HEK293 (cell line): ENCODE measurements around the gene ZNF674.
"Not testable (repeated sequence)": the region's sequence is repeated elsewhere in the genome, so short reads cannot be mapped to it uniquely, and the experiment has no call there.

Experiments used
- CTCF ChIA-PET: fragments of 350-600 bp; formaldehyde crosslinking; extraction: SDS; loops from one replicate; lab custom pipeline; 2021; ENCODE audit warnings: antibody characterized with exemption; lab: Yijun Ruan, JAX
- POLR2A ChIA-PET: fragments of 300-600 bp; formaldehyde crosslinking; extraction: SDS; loops from one replicate; lab custom pipeline; 2020; ENCODE audit warnings: antibody characterized with exemption, inconsistent platforms; lab: Yijun Ruan, JAX
- H3K27ac ChIP-seq: fragments of 200-500 bp; sonication (Bioruptor generic); 2 replicates; pipeline ENCODE4 v1.5.1; 2014; ENCODE audit warnings: low read depth, low read length, control low read depth, inconsistent platforms; ENCODE audit errors: extremely low read depth
- H3K36me3 ChIP-seq, 2 experiments: fragments of 200-500 bp in 1 of 2; sonication (Bioruptor generic) in 1 of 2; 1 replicate in 1 of 2; 2 replicates in 1 of 2; pipeline ENCODE4 v1.5.1; 2014 to 2017; ENCODE audit warnings: inconsistent platforms in 2 of 2, low read length in 2 of 2; ENCODE audit not compliant: control insufficient read depth in 2 of 2, insufficient read depth in 1 of 2
- H3K4me1 ChIP-seq: fragments of 200-500 bp; sonication (Bioruptor generic); 2 replicates; pipeline ENCODE4 v1.5.1; 2014; ENCODE audit warnings: mild to moderate bottlenecking, low read length, inconsistent platforms; ENCODE audit not compliant: control insufficient read depth, insufficient read depth
- H3K4me3 ChIP-seq: 2 replicates; pipeline ENCODE4 v1.5.1; 2011; ENCODE audit warnings: low read depth, mild to moderate bottlenecking, control low read depth, low read length, moderate library complexity
- H3K9me3 ChIP-seq: fragments of 200-500 bp; sonication (Bioruptor generic); 2 replicates; pipeline ENCODE4 v1.5.1; 2014; ENCODE audit warnings: low read depth, low read length, inconsistent platforms; ENCODE audit not compliant: control insufficient read depth, insufficient read depth
- RBAK ChIP-seq: fragments of 450-650 bp; formaldehyde crosslinking; IDR thresholded peaks from 2 replicates; pipeline ENCODE4 v1.5.1; 2016; ENCODE audit warnings: missing biosample characterization, missing genetic modification characterization
- WT1 ChIP-seq: fragments of 450-650 bp; formaldehyde crosslinking; IDR thresholded peaks from 2 replicates; pipeline ENCODE4 v1.5.1; 2016; ENCODE audit warnings: missing biosample characterization, missing genetic modification characterization
- ZNF112 ChIP-seq: fragments of 450-650 bp; formaldehyde crosslinking; IDR thresholded peaks from 2 replicates; pipeline ENCODE4 v1.5.0; 2017; ENCODE audit warnings: missing biosample characterization, missing genetic modification characterization
- ZNF140 ChIP-seq: fragments of 450-650 bp; formaldehyde crosslinking; IDR thresholded peaks from 2 replicates; pipeline ENCODE4 v1.5.1; 2016; ENCODE audit warnings: missing biosample characterization, missing genetic modification characterization
- ZNF174 ChIP-seq: fragments of 450-650 bp; formaldehyde crosslinking; IDR thresholded peaks from 2 replicates; pipeline ENCODE4 v1.5.0; 2017; ENCODE audit warnings: missing biosample characterization, mild to moderate bottlenecking, missing genetic modification characterization
- ZNF423 ChIP-seq: fragments of 450-650 bp; formaldehyde crosslinking; IDR thresholded peaks from 2 replicates; pipeline ENCODE4 v1.5.1; 2016; ENCODE audit warnings: missing biosample characterization, missing genetic modification characterization
- ZNF549 ChIP-seq: fragments of 450-650 bp; IDR thresholded peaks from 2 replicates; pipeline ENCODE4 v1.5.1; 2018; ENCODE audit warnings: missing biosample characterization, missing genetic modification characterization, mild to moderate bottlenecking, inconsistent platforms, moderate library complexity
- ZNF600 ChIP-seq: fragments of 450-650 bp; formaldehyde crosslinking; IDR thresholded peaks from 2 replicates; pipeline ENCODE4 v1.5.1; 2016; ENCODE audit warnings: missing biosample characterization, missing genetic modification characterization
- ZNF664 ChIP-seq: fragments of 450-650 bp; formaldehyde crosslinking; IDR thresholded peaks from 2 replicates; pipeline ENCODE4 v1.5.1; 2016; ENCODE audit warnings: missing biosample characterization, missing genetic modification characterization
- TF ChIP-seq, protein P1 (sequence below): fragments of 450-650 bp; formaldehyde crosslinking; IDR thresholded peaks from 2 replicates; pipeline ENCODE4 v1.5.1; 2016; ENCODE audit warnings: missing biosample characterization, missing genetic modification characterization, borderline replicate concordance
- TF ChIP-seq, protein P2 (sequence below): fragments of 450-650 bp; formaldehyde crosslinking; IDR thresholded peaks from 2 replicates; pipeline ENCODE4 v1.5.1; 2017; ENCODE audit warnings: missing biosample characterization, mild to moderate bottlenecking, missing genetic modification characterization, moderate library complexity
- TF ChIP-seq, protein P3 (sequence below): fragments of 450-650 bp; formaldehyde crosslinking; IDR thresholded peaks from 2 replicates; pipeline ENCODE4 v1.5.1; 2016; ENCODE audit warnings: missing biosample characterization, missing genetic modification characterization

The ZNF674 gene

DNA sequence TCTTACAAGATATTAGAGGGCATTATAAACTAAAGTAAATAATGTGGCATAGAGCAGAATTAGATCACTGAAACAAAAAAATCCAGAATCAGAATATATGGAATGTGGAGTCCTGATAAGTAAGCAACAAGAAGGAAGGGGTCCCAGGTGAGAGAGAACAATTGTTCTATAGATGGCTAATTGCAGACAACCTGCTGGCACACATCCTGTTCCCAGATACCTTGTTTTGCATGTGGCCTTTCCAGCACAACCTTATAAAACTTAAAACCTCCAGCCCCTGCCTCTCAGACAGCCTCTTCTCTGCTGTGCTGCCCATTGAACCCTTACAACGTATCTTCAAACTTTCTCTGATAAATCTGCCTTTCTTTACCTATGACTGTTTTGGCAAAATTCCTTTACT, 4.7 kb upstream of the ZNF674 start (continued):
- TF ChIP-seq, protein P1, sequence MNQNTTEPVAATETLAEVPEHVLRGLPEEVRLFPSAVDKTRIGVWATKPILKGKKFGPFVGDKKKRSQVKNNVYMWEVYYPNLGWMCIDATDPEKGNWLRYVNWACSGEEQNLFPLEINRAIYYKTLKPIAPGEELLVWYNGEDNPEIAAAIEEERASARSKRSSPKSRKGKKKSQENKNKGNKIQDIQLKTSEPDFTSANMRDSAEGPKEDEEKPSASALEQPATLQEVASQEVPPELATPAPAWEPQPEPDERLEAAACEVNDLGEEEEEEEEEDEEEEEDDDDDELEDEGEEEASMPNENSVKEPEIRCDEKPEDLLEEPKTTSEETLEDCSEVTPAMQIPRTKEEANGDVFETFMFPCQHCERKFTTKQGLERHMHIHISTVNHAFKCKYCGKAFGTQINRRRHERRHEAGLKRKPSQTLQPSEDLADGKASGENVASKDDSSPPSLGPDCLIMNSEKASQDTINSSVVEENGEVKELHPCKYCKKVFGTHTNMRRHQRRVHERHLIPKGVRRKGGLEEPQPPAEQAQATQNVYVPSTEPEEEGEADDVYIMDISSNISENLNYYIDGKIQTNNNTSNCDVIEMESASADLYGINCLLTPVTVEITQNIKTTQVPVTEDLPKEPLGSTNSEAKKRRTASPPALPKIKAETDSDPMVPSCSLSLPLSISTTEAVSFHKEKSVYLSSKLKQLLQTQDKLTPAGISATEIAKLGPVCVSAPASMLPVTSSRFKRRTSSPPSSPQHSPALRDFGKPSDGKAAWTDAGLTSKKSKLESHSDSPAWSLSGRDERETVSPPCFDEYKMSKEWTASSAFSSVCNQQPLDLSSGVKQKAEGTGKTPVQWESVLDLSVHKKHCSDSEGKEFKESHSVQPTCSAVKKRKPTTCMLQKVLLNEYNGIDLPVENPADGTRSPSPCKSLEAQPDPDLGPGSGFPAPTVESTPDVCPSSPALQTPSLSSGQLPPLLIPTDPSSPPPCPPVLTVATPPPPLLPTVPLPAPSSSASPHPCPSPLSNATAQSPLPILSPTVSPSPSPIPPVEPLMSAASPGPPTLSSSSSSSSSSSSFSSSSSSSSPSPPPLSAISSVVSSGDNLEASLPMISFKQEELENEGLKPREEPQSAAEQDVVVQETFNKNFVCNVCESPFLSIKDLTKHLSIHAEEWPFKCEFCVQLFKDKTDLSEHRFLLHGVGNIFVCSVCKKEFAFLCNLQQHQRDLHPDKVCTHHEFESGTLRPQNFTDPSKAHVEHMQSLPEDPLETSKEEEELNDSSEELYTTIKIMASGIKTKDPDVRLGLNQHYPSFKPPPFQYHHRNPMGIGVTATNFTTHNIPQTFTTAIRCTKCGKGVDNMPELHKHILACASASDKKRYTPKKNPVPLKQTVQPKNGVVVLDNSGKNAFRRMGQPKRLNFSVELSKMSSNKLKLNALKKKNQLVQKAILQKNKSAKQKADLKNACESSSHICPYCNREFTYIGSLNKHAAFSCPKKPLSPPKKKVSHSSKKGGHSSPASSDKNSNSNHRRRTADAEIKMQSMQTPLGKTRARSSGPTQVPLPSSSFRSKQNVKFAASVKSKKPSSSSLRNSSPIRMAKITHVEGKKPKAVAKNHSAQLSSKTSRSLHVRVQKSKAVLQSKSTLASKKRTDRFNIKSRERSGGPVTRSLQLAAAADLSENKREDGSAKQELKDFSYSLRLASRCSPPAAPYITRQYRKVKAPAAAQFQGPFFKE (tag by site-specific recombination), result no peak
- no peak for TF ChIP-seq ZNF174

- no peak overlapping the region for H3K4me3 ChIP-seq
- ChIA-PET POLR2A (no interaction called here), CTCF (no interaction called here)
These were observed 2.6 kb upstream of the ZNF674 start for GRCh38 chrX:46547857-46548256.

DNA sequence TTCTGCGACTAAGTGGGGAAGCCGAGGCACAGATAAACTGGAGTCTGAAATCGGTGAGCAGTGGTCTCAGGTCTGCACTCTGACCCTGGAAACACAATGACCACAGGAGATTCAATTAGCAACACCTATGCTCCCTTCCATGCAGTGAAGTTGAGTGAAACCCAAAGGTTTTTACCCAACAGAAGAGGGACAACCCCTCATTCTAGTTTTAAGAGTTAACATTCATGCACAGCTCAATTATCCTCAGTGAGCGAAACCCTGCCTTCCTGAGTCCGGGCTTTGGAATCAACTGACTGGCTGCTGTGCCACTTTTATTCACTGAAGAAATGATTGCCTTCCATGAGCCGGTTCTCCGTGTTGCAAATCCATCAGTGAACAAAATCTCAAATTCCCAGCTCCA, 694 bp downstream of the ZNF674 start:
- POLR2A ChIA-PET, H3K4me1 ChIP-seq, H3K9me3 ChIP-seq, H3K27ac ChIP-seq: not testable (repeated sequence)
- peaks cover 15 to 31% of the 10 kb centered on the region in 2 experiments; a peak in 2 of 3 replicates for H3K36me3 ChIP-seq
- CTCF ChIA-PET, result interaction anchor here (0.6 kb wide), 1 partner anchor 94 kb away, joined by 3 read pairs; no protein-coding TSS in a partner anchor
- H3K4me3 ChIP-seq, result peak overlapping the region; percentile 76

More at GRCh38 chrX:46547857-46548256, 2.6 kb upstream of the ZNF674 start:
- Histone ChIP-seq H3K36me3 (peaks cover 15 to 26% of the 10 kb centered on the region in 2 experiments; a peak in 2 of 3 replicates), H3K9me3 (no peaks in the 10 kb centered on the region), H3K27ac (no peak overlapping the region), H3K4me1 (no peaks in the 10 kb centered on the region)
- TF ChIP-seq ZNF549 (tag by site-specific recombination) (no peak), ZNF600 (tag by site-specific recombination) (peak; percentile 65; the same call in 1 of the 2 replicates)

GRCh38 chrX:46543441-46543840, 1.8 kb downstream of the ZNF674 start:
- H3K36me3 ChIP-seq, result peaks cover 10 to 30% of the 10 kb centered on the region in 2 experiments; a peak in 2 of 3 replicates
- no peak overlapping the region for H3K4me3 ChIP-seq
- TF ChIP-seq ZNF174 (no peak), WT1 (tag by site-specific recombination) (no peak), ZNF423 (no peak), ZNF664 (no peak)
- TF ChIP-seq, protein P2, sequence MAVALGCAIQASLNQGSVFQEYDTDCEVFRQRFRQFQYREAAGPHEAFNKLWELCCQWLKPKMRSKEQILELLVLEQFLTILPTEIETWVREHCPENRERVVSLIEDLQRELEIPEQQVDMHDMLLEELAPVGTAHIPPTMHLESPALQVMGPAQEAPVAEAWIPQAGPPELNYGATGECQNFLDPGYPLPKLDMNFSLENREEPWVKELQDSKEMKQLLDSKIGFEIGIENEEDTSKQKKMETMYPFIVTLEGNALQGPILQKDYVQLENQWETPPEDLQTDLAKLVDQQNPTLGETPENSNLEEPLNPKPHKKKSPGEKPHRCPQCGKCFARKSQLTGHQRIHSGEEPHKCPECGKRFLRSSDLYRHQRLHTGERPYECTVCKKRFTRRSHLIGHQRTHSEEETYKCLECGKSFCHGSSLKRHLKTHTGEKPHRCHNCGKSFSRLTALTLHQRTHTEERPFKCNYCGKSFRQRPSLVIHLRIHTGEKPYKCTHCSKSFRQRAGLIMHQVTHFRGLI, result peak; percentile 79; the same call in 1 of the 2 replicates
- H3K9me3 ChIP-seq, result no peaks in the 10 kb centered on the region
- no peaks in the 10 kb centered on the region for H3K4me1 ChIP-seq
- no peak overlapping the region for H3K27ac ChIP-seq
- ChIA-PET CTCF (no interaction called here), POLR2A (no interaction called here)

- Histone ChIP-seq H3K36me3 (no peaks in the 10 kb centered on the region; a peak in 1 of 3 replicates), H3K4me3 (no peak overlapping the region), H3K27ac (no peak overlapping the region), H3K4me1 (no peaks in the 10 kb centered on the region), H3K9me3 (no peaks in the 10 kb centered on the region)
- no peak for TF ChIP-seq ZNF140 (tag by site-specific recombination)
- no peak for TF ChIP-seq RBAK
- TF ChIP-seq, protein P3, sequence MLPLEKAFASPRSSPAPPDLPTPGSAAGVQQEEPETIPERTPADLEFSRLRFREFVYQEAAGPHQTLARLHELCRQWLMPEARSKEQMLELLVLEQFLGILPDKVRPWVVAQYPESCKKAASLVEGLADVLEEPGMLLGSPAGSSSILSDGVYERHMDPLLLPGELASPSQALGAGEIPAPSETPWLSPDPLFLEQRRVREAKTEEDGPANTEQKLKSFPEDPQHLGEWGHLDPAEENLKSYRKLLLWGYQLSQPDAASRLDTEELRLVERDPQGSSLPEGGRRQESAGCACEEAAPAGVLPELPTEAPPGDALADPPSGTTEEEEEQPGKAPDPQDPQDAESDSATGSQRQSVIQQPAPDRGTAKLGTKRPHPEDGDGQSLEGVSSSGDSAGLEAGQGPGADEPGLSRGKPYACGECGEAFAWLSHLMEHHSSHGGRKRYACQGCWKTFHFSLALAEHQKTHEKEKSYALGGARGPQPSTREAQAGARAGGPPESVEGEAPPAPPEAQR (tag by site-specific recombination), result no peak
- TF ChIP-seq ZNF112 (tag by site-specific recombination), result no peak
- ChIA-PET POLR2A (no interaction called here), CTCF (interaction anchor here (0.7 kb wide), 1 partner anchor 637 kb away, joined by 4 read pairs; no protein-coding TSS in a partner anchor)
These were observed 13.8 kb downstream of the ZNF674 start for GRCh38 chrX:46531442-46531841.

DNA sequence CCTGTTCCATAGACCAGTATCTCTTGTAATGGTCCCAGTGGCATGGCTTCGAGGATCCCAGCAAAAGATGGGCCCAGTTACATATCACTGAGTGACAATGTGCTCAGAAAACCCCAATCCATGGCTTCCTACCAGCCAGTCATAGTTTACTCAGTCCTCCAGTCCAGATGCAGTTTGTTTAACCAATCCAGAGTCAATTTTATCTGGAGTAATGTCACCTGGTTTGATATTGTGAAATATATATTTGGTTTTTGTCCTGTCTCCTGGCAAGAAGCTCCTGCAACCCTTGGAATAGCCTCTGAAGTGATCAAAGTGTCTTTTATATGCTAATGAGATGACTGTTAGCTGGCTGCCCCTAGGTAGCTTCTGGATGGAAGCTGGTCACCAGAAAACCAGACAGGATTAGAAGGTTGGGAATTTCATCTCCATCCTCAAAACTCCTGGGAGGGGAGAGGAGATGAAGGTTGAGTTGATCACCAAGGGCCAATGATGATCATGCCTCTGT, 14.8 kb downstream of the ZNF674 start:
- CTCF ChIA-PET, H3K36me3 ChIP-seq, POLR2A ChIA-PET, H3K4me3 ChIP-seq, H3K4me1 ChIP-seq, H3K9me3 ChIP-seq, H3K27ac ChIP-seq: not testable (repeated sequence)
